WTC11 (cell line): ENCODE data around the gene ZNF830.

Experiments used
- ARID4B ChIP-seq: sonication (generic); formaldehyde crosslinking; IDR thresholded peaks from 2 replicates; pipeline ENCODE4 v1.8.0; 2023; ENCODE audit warnings: missing genetic modification reagents, mild to moderate bottlenecking, borderline replicate concordance
- CREB1 ChIP-seq: sonication (generic); formaldehyde crosslinking; IDR thresholded peaks from 2 replicates; pipeline ENCODE4 v1.8.0; 2023; ENCODE audit warnings: mild to moderate bottlenecking, missing genetic modification reagents
- CTCF ChIP-seq: fragments of 200-600 bp; IDR thresholded peaks from 2 replicates; pipeline ENCODE4 v1.8.0; 2022; ENCODE audit warnings: antibody characterized with exemption
- FOXJ3 ChIP-seq: sonication (generic); formaldehyde crosslinking; IDR thresholded peaks from 2 replicates; pipeline ENCODE4 v1.9.0; 2021; ENCODE audit warnings: missing genetic modification reagents, mild to moderate bottlenecking, borderline replicate concordance
- PRRX2 ChIP-seq: fragments of 250-450 bp; sonication (Bioruptor Pico); IDR thresholded peaks from 2 replicates; pipeline ENCODE4 v1.8.0; 2021; ENCODE audit warnings: mild to moderate bottlenecking
- SP1 ChIP-seq: sonication (generic); formaldehyde crosslinking; conservative IDR thresholded peaks from 2 replicates; pipeline ENCODE4 v1.8.1; 2022; ENCODE audit warnings: missing genetic modification reagents
- ZNF232 ChIP-seq: sonication (generic); formaldehyde crosslinking; IDR thresholded peaks from 2 replicates; pipeline ENCODE4 v1.8.0; 2022; ENCODE audit warnings: mild to moderate bottlenecking, missing genetic modification reagents
- ZSCAN18 ChIP-seq: fragments of 250-450 bp; sonication (Bioruptor Pico); IDR thresholded peaks from 2 replicates; pipeline ENCODE4 v2.1.2; 2022; ENCODE audit warnings: mild to moderate bottlenecking, moderate library complexity
- TF ChIP-seq, protein P1 (sequence below): sonication (generic); formaldehyde crosslinking; IDR thresholded peaks from 2 replicates; pipeline ENCODE4 v1.8.0; 2022; ENCODE audit warnings: mild to moderate bottlenecking, missing genetic modification reagents
- TF ChIP-seq, protein P2 (sequence below): fragments of 250-450 bp; sonication (Bioruptor Pico); IDR thresholded peaks from 2 replicates; pipeline ENCODE4 v1.9.0; 2021; ENCODE audit warnings: mild to moderate bottlenecking
- TF ChIP-seq, protein P3 (sequence below): fragments of 250-450 bp; sonication (Bioruptor Pico); IDR thresholded peaks from 2 replicates; pipeline ENCODE4 v1.9.0; 2021; ENCODE audit warnings: mild to moderate bottlenecking, borderline replicate concordance
- TF ChIP-seq, protein P4 (sequence below): sonication (generic); formaldehyde crosslinking; IDR thresholded peaks from 2 replicates; pipeline ENCODE4 v1.8.0; 2022; ENCODE audit warnings: mild to moderate bottlenecking, missing genetic modification reagents
- TF ChIP-seq, protein P5 (sequence below): sonication (generic); formaldehyde crosslinking; conservative IDR thresholded peaks from 2 replicates; pipeline ENCODE4 v1.8.1; 2022; ENCODE audit warnings: mild to moderate bottlenecking, missing genetic modification reagents

GRCh38 chr17:35006345-35006744 is 45.0 kb downstream of the ZNF830 start:
- TF ChIP-seq, protein P1, sequence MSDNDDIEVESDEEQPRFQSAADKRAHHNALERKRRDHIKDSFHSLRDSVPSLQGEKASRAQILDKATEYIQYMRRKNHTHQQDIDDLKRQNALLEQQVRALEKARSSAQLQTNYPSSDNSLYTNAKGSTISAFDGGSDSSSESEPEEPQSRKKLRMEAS (CRISPR knock-in tag): no peak
- no peak for TF ChIP-seq CTCF
- no peak for TF ChIP-seq ZSCAN18 (CRISPR knock-in tag)
- no peak for TF ChIP-seq ARID4B
- TF ChIP-seq, protein P2, sequence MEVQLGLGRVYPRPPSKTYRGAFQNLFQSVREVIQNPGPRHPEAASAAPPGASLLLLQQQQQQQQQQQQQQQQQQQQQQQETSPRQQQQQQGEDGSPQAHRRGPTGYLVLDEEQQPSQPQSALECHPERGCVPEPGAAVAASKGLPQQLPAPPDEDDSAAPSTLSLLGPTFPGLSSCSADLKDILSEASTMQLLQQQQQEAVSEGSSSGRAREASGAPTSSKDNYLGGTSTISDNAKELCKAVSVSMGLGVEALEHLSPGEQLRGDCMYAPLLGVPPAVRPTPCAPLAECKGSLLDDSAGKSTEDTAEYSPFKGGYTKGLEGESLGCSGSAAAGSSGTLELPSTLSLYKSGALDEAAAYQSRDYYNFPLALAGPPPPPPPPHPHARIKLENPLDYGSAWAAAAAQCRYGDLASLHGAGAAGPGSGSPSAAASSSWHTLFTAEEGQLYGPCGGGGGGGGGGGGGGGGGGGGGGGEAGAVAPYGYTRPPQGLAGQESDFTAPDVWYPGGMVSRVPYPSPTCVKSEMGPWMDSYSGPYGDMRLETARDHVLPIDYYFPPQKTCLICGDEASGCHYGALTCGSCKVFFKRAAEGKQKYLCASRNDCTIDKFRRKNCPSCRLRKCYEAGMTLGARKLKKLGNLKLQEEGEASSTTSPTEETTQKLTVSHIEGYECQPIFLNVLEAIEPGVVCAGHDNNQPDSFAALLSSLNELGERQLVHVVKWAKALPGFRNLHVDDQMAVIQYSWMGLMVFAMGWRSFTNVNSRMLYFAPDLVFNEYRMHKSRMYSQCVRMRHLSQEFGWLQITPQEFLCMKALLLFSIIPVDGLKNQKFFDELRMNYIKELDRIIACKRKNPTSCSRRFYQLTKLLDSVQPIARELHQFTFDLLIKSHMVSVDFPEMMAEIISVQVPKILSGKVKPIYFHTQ: no peak
- no peak for TF ChIP-seq PRRX2 (CRISPR knock-in tag)
- TF ChIP-seq CREB1 (CRISPR knock-in tag): no peak
- TF ChIP-seq, protein P3, sequence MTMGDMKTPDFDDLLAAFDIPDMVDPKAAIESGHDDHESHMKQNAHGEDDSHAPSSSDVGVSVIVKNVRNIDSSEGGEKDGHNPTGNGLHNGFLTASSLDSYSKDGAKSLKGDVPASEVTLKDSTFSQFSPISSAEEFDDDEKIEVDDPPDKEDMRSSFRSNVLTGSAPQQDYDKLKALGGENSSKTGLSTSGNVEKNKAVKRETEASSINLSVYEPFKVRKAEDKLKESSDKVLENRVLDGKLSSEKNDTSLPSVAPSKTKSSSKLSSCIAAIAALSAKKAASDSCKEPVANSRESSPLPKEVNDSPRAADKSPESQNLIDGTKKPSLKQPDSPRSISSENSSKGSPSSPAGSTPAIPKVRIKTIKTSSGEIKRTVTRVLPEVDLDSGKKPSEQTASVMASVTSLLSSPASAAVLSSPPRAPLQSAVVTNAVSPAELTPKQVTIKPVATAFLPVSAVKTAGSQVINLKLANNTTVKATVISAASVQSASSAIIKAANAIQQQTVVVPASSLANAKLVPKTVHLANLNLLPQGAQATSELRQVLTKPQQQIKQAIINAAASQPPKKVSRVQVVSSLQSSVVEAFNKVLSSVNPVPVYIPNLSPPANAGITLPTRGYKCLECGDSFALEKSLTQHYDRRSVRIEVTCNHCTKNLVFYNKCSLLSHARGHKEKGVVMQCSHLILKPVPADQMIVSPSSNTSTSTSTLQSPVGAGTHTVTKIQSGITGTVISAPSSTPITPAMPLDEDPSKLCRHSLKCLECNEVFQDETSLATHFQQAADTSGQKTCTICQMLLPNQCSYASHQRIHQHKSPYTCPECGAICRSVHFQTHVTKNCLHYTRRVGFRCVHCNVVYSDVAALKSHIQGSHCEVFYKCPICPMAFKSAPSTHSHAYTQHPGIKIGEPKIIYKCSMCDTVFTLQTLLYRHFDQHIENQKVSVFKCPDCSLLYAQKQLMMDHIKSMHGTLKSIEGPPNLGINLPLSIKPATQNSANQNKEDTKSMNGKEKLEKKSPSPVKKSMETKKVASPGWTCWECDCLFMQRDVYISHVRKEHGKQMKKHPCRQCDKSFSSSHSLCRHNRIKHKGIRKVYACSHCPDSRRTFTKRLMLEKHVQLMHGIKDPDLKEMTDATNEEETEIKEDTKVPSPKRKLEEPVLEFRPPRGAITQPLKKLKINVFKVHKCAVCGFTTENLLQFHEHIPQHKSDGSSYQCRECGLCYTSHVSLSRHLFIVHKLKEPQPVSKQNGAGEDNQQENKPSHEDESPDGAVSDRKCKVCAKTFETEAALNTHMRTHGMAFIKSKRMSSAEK (CRISPR knock-in tag): no peak
- TF ChIP-seq, protein P4, sequence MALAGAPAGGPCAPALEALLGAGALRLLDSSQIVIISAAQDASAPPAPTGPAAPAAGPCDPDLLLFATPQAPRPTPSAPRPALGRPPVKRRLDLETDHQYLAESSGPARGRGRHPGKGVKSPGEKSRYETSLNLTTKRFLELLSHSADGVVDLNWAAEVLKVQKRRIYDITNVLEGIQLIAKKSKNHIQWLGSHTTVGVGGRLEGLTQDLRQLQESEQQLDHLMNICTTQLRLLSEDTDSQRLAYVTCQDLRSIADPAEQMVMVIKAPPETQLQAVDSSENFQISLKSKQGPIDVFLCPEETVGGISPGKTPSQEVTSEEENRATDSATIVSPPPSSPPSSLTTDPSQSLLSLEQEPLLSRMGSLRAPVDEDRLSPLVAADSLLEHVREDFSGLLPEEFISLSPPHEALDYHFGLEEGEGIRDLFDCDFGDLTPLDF (CRISPR knock-in tag): no peak
- TF ChIP-seq ZNF232: no peak
- no peak for TF ChIP-seq SP1 (CRISPR knock-in tag)
- TF ChIP-seq FOXJ3 (CRISPR knock-in tag): no peak
- TF ChIP-seq, protein P5, sequence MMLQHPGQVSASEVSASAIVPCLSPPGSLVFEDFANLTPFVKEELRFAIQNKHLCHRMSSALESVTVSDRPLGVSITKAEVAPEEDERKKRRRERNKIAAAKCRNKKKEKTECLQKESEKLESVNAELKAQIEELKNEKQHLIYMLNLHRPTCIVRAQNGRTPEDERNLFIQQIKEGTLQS: no peak
